AG09309 (cell line): ENCODE data around the gene PSPC1.
"Not testable (repeated sequence)": the region's sequence is repeated elsewhere in the genome, so short reads cannot be mapped to it uniquely, and the experiment has no call there.

Source experiments
- DNase-seq: peaks from one replicate; pipeline ENCODE4 v3.0.0-alpha.2; 2010; ENCODE audit warnings: low read depth
- H3K4me3 ChIP-seq: 2 replicates; pipeline ENCODE4 v1.5.1; 2011; ENCODE audit warnings: mild to moderate bottlenecking, low read depth, low read length, moderate library complexity; ENCODE audit not compliant: control insufficient read depth
- CTCF ChIP-seq: IDR thresholded peaks from 2 replicates; pipeline ENCODE4 v1.5.1; 2011; ENCODE audit warnings: mild to moderate bottlenecking, low read depth, low read length, inconsistent platforms; ENCODE audit not compliant: insufficient read depth, control insufficient read depth; ENCODE audit errors: missing control alignments

PSPC1 gene

GRCh38 chr13:19725320-19725719, 57.4 kb downstream of the PSPC1 start:
- H3K4me3 ChIP-seq, result no peak overlapping the region
- TF ChIP-seq CTCF, result no peak
- DNase-seq, result no peak

- no peak for TF ChIP-seq CTCF
- no peak for DNase-seq
These were observed 62.7 kb downstream of the PSPC1 start for GRCh38 chr13:19720039-19720438.

GRCh38 chr13:19713186-19713965, 69.4 kb downstream of the PSPC1 start:
- peak; percentile 3 for DNase-seq
- TF ChIP-seq CTCF, result no peak
- H3K4me3 ChIP-seq, result no peak overlapping the region

More at GRCh38 chr13:19720039-19720438, 62.7 kb downstream of the PSPC1 start:
- no peak overlapping the region for H3K4me3 ChIP-seq

- DNase-seq, H3K4me3 ChIP-seq: not testable (repeated sequence)
These were observed 73.0 kb downstream of the PSPC1 start for GRCh38 chr13:19709782-19710181.

GRCh38 chr13:19709039-19709438, 73.7 kb downstream of the PSPC1 start:
- not testable (repeated sequence) for H3K4me3 ChIP-seq, DNase-seq

GRCh38 chr13:19704256-19704655, 78.5 kb downstream of the PSPC1 start:
- DNase-seq, H3K4me3 ChIP-seq: not testable (repeated sequence)

- not testable (repeated sequence) for H3K4me3 ChIP-seq
These were observed 81.1 kb downstream of the PSPC1 start for GRCh38 chr13:19701619-19702018.

GRCh38 chr13:19700963-19701362, 81.8 kb downstream of the PSPC1 start:
- H3K4me3 ChIP-seq, DNase-seq: not testable (repeated sequence)

More at GRCh38 chr13:19701619-19702018, 81.1 kb downstream of the PSPC1 start:
- DNase-seq, result not testable (repeated sequence)

- H3K4me3 ChIP-seq, result no peak overlapping the region
- DNase-seq, result no peak
- TF ChIP-seq CTCF, result no peak
These were observed 86.9 kb downstream of the PSPC1 start for GRCh38 chr13:19695829-19696228.
